Stimulated activated CD8-positive, alpha-beta memory T cell treated with anti-CD3 and anti-CD28 coated beads, Interleukin-4, amount 100 ng/mL, for 48 hours (primary cell): ENCODE results near the gene SCN2B.
"Not testable (repeated sequence)": the region's sequence is repeated elsewhere in the genome, so short reads cannot be mapped to it uniquely, and the experiment has no call there.

Experiments
- DNase-seq: peaks from one replicate; pipeline ENCODE4 v3.0.0-alpha.2; 2020

SCN2B gene

DNA sequence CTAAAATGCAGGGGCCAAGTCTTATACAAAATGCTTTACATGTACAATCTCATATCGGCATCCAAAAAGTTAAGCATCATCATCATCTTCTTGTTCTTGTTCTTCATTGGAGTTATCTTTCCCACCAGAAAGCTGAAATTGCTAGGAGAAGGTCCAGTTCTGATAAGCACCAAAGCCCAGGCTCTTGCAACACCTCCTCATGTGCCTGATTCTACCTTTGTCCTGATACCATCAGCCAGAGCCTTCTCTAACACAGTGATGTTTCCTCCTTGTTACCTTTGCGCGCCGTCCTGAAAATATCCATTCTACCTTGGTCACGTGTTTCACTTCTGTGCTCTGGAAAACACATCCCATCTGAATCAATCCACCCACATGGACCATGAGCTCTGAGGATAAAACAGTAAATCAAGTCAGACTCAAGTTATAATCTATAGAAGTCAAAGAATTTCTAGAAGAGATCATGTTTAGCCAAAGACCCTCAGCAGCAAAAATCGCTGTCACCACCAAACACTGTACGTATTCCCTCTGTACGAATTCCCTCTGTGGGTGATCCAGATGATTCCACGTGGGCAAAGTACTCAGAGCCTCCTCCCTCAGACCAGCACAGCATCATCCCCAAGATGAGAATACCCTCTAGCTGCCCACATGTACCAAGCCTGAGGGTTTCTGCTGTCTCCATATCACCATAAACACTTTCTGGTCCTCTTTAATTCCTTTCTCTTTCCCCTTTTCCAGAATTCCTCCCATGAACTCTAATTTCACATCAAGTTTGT, 29.4 kb upstream of the SCN2B start:
- DNase-seq, result no peak

DNA sequence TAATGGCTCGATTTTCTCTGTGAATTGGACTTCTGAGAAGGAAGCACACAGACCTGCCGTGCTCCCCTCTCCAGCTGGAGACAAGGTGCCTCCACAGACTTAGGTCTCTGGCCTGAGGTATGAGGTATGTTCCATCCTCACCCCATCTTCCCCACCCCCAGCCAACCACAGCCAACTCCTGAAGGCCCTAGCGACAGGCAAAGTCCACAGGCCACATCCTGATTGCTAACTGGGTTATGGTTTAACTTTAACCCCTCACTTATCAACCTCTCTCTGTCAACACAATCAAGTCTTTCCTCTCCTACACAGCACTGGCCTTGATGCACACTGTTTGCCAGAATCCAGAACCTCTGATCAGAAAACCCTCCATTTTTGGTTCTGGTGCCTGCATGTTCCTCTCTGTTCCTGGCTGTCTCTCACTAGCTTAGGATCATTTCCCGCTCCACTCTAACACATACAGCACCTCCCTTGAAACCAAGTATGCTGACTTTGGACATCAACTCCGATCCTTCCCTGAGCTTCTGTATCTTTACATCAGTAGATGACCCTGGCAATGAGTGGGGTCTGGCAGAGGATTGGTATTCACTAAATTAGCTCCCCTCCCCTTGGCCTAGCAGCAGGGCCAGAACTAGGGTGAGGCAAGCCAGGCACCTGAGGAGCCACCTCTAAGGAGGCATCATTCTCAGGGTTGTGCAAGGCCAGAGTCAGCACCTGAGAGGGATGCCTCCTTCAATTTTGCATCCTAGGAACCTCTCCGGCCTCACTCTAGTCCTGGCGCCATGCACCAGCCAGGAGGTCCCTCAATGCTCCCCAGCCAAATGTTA, 26.4 kb upstream of the SCN2B start:
- peak; percentile 85 for DNase-seq

DNA sequence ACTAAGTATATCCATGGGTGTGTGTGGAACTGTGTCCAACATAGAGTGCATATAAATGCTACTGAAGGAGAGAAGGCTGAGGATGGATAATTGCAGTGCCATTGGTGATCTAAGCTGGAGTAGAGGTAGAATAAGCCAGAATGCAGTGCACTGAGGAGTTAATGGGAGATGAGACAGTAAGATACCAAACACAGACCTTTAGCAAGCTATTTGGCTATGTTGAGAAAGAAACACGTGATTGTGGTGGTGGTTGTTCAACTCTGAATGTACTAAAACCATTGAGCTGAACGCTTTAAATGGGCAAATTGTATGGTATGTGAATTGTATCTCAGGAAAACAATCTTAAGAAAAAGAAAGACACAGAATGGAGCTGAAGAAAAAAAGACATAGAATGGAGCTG, 25.5 kb upstream of the SCN2B start:
- no peak for DNase-seq

DNA sequence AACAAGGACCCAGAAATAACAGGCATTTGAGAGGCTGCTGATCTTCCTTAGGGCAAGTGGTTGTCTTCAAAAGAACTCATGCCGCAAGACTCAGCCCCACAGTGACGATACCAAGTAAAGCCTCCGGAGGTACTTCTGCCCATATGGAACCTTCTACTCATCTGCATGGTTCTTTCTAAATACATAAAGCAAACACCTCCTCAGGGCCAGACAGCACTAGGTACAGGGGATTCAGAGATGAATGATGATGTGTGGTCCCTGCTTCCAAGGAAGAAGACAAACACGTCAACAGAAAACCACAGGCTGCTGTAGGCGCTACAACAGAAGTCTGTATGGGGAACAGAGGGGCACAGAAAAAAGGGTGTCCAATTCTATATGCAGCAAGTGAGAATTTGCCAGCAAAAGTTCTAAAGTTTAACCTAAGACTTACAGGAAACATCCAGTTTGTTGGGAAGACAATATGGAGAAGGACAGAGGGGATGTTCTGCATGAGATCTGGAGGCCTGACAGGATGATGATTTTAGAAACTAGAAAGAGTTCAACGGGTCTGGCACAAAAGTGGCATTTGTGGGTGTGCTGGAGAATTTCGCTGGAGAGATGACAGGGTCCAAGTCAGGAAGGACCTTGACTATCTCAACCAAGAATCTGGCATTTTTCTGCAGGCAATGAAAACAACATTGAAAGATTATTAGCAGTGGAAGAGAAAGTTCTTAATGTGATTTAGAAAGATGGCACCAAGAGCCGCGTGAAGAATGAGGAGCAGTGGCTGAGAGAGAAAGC, 24.7 kb upstream of the SCN2B start:
- DNase-seq, result peak; percentile 71

DNA sequence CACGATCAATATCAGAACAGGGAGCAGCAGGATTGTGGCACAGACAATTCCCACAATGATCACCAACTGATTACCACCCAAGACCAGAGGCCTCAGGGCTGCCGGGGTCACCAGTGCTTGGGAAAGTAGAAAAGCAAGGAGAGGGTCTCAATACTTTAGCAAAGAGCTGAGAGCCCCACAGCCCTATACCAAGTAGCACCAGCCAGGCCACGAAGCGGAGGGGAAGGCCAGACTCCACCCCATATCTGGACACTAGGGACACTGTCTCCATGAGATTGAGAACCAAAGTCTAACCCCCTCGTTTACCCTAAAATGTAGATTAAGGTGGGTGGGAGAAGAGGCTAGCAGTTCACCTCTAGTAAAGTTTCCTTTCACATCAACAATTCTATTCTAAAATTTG, 24.1 kb upstream of the SCN2B start:
- DNase-seq, result peak; percentile 62

DNA sequence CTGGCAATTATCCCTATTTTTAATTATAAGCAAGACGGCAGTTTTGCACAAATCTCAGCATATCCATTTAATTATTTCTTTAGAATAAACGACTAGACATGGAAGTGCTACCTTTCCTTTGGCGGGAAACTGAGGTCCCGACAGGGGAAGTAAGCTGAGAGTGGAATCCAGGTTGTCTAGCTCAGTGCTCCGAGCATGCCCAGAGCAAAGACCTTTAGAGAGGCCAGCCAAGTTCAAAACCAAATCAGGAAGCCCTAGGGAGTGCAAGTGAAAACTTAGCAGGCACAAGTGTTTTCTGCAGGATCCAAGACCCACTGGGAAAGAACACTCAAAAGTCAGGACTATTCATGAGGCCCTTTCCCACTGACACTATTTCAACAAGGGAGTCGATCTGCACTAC, 22.7 kb upstream of the SCN2B start:
- no peak for DNase-seq

DNA sequence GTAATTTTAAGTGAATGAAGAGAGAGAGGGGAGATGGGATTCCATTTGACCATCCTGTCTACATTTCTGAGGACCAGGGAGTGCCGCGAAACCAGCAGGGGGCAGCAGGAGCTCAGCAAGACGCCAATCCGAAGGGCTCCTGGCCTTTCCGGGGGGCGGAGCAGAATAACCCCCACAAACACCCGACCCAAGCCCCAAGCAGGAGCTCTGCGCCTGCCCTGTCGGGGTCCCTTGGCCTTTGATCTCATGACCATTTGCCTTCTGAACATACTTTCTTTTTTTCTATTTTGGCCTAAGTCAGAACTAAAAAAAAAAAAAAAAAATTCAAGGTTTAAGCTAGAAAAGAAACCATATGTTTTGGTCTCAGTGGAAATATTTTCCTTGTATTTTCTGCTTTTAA, 21.9 kb upstream of the SCN2B start:
- DNase-seq, result peak; percentile 94

DNA sequence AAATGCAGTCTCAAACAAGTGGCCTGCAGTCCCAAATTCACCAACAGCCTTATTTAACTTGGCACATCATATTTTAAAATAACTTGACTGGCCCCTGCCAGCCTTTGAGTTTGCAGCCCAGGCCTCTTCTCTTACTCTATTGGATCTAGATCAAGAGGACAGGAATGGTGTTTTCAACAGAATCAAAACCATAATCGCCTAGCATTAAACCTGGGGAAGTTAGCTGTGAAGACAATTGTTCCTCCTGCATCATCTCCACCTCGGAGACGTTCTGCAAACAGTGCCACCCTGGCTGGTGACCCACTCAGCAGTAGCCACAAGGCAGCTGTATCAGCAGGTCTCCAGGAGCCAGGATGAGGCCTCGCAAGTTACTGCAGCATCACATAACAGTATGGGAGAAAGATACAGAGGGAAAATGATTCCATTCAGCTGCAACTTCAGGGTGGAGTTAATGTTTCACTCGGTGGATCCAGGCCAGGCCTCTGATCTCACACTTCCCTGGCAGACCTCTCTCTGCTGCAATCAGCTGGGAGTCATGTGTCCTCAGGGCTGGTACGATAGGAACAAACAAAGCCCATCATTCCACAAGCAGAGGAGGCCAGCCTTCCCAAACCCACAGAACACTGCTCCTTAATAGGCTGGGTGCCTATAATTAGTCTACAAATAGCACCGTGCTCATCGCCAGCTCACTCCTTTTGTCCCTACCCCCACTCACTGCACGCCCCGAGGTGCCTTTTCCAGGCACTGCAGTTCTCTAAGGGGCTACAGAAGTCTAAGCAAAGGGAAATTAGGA, 18.6 kb upstream of the SCN2B start:
- no peak for DNase-seq

DNA sequence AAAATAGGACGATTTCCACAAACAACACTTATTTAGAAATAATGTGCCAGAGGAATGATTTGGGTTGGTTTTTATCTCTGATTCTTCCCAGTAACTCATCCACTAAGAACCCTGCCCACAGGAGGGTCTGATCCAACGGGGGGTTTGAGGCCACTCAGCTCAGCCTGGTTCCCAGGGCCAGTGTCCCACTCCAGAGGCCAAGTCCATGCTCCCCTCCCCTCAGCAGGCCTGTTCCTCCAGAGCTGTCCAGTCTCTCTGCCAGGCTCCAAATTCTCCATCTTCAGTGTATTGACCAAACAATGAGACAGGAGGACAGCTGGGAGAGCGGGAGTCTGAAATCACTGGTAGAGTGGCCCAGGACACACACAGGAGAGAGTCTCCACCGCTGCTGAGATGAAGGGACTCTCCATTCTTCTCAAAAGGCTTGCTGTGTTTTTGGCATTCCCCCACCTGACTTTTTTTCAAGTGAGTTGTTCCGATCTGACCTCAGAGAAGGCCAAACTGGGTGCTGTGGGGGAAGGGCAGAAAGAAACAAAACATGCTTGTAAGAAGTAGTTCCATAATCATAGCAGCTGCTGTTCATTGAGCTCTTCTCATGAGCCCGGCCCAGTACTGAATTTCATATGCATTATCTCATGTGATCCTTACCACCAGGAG, 17.6 kb upstream of the SCN2B start:
- DNase-seq, result no peak

DNA sequence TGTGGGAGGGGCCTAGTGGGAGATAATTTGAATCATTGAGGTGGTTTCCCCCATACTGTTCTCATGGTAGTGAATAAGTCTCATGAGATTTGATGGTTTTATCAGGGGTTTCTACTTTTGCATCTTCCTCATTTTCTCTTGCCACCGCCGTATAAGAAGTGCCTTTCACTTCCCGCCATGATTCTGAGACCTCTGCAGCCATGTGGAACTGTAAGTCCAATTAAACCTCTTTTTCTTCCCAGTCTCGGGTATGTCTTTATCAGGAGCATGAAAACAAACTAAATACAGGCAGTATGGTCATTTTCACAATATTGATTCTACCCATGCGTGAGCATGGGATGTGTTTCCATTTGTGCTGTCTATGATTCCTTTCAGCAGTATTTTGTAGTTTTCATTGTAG, 16.4 kb upstream of the SCN2B start:
- DNase-seq, result not testable (repeated sequence)

DNA sequence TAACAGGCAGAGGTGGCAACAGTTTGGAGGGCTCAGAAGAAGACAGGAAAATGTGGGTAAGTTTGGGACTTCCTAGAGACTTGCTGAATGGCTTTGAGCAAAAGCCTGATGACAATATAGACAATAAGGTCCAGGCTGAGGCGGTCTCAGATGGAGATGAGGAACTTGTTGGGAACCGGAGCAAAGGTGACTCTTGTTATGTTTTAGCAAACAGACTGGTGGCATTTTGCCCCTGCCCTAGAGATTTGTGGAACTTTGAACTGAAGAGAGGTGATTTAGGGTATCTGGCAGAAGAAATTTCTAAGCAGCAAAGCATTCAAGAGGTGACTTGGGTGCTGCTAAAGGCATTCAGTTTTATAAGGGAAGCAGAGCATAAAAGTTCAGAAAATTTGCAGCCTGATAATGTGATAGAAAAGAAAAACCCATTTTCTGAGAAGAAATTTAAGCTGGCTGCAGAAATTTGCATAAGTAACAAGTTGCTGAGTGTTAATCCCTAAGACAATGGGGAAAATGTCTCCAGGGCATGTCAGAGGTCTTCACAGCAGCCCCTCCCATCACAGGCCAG, 14.6 kb upstream of the SCN2B start:
- not testable (repeated sequence) for DNase-seq

DNA sequence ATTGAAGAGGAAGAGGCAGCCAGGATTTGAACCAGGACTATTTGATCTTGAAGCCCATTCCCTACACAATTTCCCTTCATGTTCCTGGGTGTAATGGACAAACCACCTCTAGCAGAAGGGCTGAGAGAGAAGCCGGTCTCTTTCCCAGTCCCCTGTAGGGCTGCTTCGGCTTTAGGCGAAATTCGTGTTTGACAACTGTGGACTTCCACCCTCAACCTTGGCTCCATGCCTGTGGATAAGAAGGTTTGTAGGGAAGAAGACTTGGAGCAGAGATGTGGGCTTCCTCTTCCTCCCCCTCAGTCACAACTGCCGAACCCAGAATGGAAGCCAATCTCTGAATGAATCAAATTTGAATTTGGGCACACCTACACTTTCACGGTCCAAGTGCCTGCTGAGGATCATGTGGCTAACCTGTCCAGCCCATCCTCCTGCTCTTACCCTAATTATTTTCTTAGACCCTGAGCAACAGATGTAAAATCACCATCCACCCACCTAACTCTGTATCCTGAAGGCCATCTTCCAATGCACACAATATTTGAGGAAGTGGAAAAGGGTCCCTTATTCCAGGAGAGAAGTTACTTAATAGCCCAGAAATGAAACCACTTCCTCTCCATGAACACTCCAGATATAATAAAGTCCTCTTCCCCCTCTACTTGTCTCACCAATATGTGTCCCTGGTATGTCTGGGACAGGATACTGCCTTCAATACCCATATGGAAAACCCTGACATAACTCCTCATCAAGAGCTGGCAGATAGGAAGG, 10.1 kb upstream of the SCN2B start:
- DNase-seq, result no peak

DNA sequence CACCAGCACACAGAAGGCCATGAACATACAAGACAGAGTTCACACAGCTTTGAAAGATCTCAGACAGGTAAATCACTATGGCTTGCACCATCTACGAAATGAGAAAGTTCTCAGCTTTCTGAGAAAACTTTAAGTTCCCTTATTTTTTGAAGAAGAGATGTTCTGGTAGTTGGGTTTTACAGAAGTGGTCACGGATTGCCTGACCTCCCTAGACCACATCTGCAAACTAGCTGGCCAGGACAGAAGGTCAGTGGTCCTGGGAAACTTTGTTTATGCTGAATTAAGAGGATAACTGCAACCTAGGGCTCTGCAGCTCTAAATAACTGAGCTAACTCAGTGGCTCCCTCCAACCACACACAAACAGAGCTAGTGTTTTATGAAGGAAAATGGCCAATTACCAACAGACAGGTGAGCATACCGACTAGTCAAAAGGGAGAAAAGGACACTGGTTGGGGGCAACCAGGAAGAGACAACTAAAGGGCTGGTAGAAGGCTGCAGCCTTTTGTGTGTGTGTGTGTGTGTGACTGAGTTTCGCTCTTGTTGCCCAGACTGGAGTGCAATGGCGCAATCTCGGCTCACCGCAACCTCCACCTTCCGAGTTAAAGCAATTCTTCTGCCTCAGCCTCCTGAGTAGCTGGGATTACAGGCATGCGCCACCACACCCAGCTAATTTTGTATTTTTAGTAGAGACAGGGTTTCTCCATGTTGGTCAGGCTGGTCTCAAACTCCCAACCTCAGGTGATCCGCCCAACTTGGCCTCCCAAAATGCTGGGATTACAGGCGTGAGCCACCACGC, 8.5 kb upstream of the SCN2B start:
- no peak for DNase-seq

DNA sequence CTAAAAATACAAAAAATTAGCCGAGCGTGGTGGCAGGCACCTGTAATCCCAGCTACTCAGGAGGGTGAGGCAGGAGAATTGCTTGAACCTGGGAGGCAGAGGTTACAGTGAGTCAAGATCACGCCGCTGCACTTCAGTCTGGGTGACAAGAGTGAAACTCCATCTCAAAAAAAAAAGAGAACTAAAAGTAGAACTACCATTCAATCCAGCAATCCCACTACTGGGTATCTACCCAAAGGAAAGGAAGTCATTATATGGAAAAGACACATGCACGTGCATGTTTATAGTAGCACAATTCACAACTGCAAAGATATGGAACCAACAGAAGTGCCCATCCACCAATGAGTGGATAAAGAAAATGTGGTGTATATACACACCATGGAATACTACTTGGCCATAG, 7.3 kb upstream of the SCN2B start:
- not testable (repeated sequence) for DNase-seq

DNA sequence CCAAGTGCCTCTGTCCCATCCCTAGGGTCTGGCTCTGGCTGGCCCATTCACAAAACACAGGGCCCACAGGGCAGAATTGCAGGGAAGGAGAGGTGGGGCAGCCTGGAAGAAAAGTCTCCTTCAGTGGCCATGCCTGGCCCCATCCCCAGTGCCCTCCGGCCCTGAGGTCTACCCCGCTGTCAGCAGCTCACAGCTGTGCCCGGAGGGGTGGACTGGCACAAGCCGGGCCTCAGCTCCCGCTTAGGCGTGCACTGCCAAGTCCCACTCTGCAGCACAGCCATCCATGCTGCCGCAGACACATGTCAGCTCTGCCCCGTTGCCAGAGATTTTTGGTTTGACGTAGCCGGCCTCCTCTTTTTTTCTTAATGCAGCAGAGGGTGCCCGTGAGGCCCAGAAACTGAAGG, 3.9 kb upstream of the SCN2B start:
- no peak for DNase-seq

DNA sequence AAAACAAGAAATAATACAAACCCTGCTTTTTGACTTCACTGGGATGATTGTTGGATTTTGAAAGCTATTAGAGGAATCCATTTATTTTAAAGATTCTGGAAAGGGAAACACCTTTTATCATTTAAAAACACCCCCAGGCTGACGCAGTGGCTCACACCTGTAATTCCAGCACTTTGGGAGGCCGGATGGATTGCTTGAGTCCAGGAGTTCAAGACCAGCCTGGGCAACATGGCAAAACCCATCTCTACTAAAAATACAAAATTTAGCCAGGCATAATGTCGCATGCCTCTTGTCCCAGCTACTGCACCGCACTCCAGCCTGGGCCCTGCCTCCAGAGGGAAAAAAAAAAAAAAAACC, 317 bp upstream of the SCN2B start:
- DNase-seq, result no peak

DNA sequence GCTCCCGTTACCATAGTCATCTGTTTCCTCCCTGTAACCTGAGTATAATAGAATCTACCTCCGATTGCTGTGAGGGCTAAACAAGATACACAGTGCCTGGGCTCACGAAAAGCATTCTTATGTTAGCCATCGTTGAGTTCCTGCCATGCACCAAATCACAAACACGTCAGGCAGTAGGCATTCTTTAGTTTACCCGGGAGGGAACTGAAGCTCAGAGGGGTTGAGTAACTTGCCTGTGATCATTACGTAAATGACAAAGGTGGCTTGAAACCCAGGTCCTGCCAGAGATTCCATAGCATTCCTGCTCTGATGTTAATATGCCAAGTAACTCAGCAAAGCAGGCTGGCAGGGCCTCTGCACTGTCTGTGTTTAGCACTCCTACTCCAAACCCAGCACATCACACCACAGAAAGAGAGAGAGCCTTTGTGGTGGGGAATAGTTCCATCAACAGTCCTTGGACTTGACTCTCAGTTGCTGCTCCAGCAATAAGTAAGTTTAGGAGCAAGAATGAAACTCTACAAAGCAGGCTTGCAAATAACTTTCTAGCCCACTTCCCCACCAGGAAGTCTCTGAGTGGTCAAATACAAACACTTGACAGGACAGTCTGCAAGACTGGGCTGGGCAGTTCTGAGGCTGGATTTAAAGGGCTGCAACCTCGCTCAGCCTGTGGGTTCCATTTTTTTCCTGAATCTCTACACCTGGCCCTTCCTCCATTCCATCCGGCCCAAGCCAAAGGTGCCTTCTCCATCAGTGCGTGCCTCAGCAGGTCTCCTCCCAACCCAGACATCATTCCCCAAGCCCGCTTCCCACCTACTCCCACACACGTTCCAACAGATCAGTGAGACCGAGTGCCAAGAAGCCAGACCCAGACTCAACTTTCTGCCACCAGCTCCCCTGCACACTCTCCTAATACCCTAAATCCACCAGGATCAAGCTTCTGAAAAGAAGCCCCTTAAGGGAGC, 1.1 kb downstream of the SCN2B start:
- DNase-seq, result no peak

DNA sequence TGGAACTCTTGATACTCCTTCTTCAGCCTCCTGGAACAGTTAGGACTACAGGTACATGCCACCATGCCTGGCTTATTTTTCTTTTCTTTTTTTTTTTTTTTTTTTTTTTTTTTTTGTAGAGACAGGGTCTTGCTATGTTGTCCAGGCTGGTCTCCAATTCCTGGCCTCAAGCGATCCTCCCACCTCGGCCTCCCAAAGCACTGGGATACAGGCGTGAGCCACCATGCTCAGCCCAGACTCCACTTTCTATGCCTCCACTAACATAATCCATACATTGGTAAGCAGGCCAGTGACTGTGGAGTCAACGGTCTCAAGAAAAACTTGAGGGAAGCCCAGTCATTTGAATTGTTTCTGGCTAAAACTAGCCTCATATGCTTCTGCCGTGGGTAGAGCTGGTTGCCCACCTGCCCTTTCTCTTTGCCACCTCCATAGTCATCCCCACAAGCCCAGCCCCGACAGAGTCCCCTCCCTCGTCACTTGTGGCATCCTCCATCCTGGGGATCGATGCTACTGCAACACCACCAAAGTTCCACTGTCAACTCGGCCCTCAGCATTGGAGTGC, 2.4 kb downstream of the SCN2B start:
- no peak for DNase-seq

DNA sequence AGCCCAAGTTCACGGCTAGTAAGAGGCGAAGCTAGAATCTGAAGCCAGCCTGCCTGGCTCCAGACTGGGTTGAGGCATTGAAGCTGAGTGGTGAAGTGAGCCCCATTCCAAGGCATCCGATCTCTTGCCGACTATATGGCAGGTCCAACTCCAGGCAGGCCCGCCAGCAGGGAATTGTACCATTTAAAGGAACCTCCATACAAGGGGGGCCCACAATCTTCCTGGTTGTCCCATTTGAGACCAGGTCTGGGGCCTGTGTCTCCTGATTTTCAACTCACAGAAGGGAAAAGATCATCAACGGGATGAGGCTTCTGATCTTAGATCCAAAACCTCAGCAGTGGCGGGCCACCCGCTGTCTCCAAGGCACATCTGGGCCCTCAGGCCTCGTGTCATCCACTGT, 4.1 kb downstream of the SCN2B start:
- no peak for DNase-seq
